Endodermal cell (in vitro differentiated cells): ENCODE data around the gene NALF2. TPM values are rescaled to one million over a fixed set of nuclear protein-coding genes. Genes with fewer than 3 reads are reported as not detected.

Source experiments
- DNase-seq: peaks from one replicate; pipeline ENCODE4 v3.0.0-alpha.2; 2017
- H3K27ac ChIP-seq: 2 replicates; pipeline ENCODE4 v1.5.1; 2013; ENCODE audit warnings: mild to moderate bottlenecking, low read depth, low read length, moderate library complexity
- H3K27me3 ChIP-seq: 2 replicates; pipeline ENCODE4 v1.6.1; 2013; ENCODE audit warnings: mild to moderate bottlenecking, low read length, moderate library complexity; ENCODE audit not compliant: insufficient read depth, control insufficient read depth, poor library complexity, severe bottlenecking
- H3K36me3 ChIP-seq: 2 replicates; pipeline ENCODE4 v1.7.0; 2013; ENCODE audit warnings: mild to moderate bottlenecking, low read length, moderate library complexity; ENCODE audit not compliant: control insufficient read depth, insufficient read depth
- H3K4me1 ChIP-seq: one replicate; pipeline ENCODE4 v1.7.0; 2013; ENCODE audit warnings: low read length; ENCODE audit not compliant: control insufficient read depth, insufficient read depth
- H3K4me3 ChIP-seq: 2 replicates; pipeline ENCODE4 v1.5.1; 2013; ENCODE audit warnings: mild to moderate bottlenecking, low read length, moderate library complexity
- H3K9ac ChIP-seq: 2 replicates; pipeline ENCODE4 v1.6.1; 2013; ENCODE audit warnings: mild to moderate bottlenecking, low read length, moderate library complexity; ENCODE audit not compliant: poor library complexity, severe bottlenecking; ENCODE audit errors: extremely low read depth
- H3K9me3 ChIP-seq: 2 replicates; pipeline ENCODE4 v1.6.1; 2013; ENCODE audit warnings: mild to moderate bottlenecking, low read length, moderate library complexity; ENCODE audit not compliant: control insufficient read depth
- H3K27ac Mint-ChIP-seq: 2 replicates; pipeline ENCODE4 v1.8.0; 2020; ENCODE audit warnings: mixed read lengths
- H3K27me3 Mint-ChIP-seq: 2 replicates; pipeline ENCODE4 v1.8.0; 2021; ENCODE audit warnings: mild to moderate bottlenecking, mixed read lengths; ENCODE audit not compliant: insufficient read depth
- H3K36me3 Mint-ChIP-seq: 2 replicates; pipeline ENCODE4 v1.8.0; 2020; ENCODE audit warnings: low read depth, mixed read lengths
- H3K4me1 Mint-ChIP-seq: 2 replicates; pipeline ENCODE4 v1.8.0; 2020; ENCODE audit warnings: mixed read lengths
- H3K4me3 Mint-ChIP-seq: 2 replicates; pipeline ENCODE4 v1.8.0; 2020; ENCODE audit warnings: mild to moderate bottlenecking, moderate library complexity, mixed read lengths
- H3K9me3 Mint-ChIP-seq: 2 replicates; pipeline ENCODE4 v1.8.0; 2020; ENCODE audit warnings: mild to moderate bottlenecking, mixed read lengths
- WGBS, 2 experiments: methylation state at CpG; one replicate each; pipeline versions ENCODE4 v1.1.5 to v1.1.7; 2013; ENCODE audit warnings: missing lambda C conversion rate in 2 of 2, mixed read lengths in 1 of 2; ENCODE audit not compliant: insufficient coverage in 1 of 2, insufficient read length in 1 of 2; 5-methylcytosine and 5-hydroxymethylcytosine counted together
- total RNA-seq, 2 donors: library from RNA; stranded (reverse); fragmentation: NEBNext Ultra II Directional in 1 of 2; extraction: Animal tissue kit (Norgen Biotek cat#: 25700) in 1 of 2; gene quantifications; 2 replicates in 1 of 2; 3 replicates in 1 of 2; pipeline ENCODE4 v1.2.1, GENCODE V29; 2021
- TF ChIP-seq, protein P1 (sequence below): fragments of 200-600 bp; sonication (generic); conservative IDR thresholded peaks from 2 replicates; pipeline ENCODE4 v1.5.0; 2021; ENCODE audit warnings: antibody characterized with exemption, mild to moderate bottlenecking

Gene NALF2
- total RNA-seq, 2 donors from 2014 or later: 43.1 to 56.4 TPM

DNA sequence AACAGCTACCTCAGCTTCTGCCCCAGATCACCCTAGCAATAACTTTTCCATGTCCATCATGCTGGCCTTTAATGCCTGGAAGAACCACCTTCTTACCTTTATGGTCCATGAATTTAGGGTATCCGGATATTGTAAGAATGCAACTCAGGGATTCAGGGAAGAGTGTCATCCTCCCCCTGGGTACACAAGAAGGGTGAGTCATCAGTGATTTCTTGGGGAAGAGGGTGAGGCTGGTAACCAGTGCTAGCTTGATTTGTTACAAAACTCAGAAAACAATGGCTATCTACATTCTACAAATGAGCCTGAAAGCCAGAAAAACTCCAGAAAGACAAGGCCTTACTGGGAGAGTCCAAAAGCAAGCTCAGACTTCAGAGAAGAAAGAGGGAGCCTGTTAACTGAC, 10.4 kb upstream of the NALF2 start:
- 64% methylated on average over 1 of the region's 1 CpG; no CpG with 5 or more reads in 1 of the 2 experiments for WGBS, 2 experiments
- Histone ChIP-seq H3K27me3 (no peaks in the 10 kb centered on the region), H3K4me3 (no peak overlapping the region), H3K9ac (no peak overlapping the region), H3K4me1 (no peaks in the 10 kb centered on the region), H3K27ac (no peak overlapping the region), H3K9me3 (no peaks in the 10 kb centered on the region), H3K36me3 (no peaks in the 10 kb centered on the region)
- TF ChIP-seq, protein P1, sequence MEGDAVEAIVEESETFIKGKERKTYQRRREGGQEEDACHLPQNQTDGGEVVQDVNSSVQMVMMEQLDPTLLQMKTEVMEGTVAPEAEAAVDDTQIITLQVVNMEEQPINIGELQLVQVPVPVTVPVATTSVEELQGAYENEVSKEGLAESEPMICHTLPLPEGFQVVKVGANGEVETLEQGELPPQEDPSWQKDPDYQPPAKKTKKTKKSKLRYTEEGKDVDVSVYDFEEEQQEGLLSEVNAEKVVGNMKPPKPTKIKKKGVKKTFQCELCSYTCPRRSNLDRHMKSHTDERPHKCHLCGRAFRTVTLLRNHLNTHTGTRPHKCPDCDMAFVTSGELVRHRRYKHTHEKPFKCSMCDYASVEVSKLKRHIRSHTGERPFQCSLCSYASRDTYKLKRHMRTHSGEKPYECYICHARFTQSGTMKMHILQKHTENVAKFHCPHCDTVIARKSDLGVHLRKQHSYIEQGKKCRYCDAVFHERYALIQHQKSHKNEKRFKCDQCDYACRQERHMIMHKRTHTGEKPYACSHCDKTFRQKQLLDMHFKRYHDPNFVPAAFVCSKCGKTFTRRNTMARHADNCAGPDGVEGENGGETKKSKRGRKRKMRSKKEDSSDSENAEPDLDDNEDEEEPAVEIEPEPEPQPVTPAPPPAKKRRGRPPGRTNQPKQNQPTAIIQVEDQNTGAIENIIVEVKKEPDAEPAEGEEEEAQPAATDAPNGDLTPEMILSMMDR: no peak
- Mint-ChIP-seq H3K36me3 (no peaks in the 10 kb centered on the region), H3K27me3 (peaks cover 10% of the 10 kb centered on the region), H3K4me3 (no peak overlapping the region), H3K27ac (no peak overlapping the region), H3K4me1 (peaks cover 5% of the 10 kb centered on the region), H3K9me3 (peaks cover 67% of the 10 kb centered on the region)
- DNase-seq: no peak

GRCh38 chrX:69496183-69496582, 7.9 kb upstream of the NALF2 start:
- TF ChIP-seq, protein P1: no peak
- 77% methylated on average over 1 of the region's 1 CpG; no CpG with 5 or more reads in 1 of the 2 experiments for WGBS, 2 experiments
- no peak overlapping the region for H3K4me3 Mint-ChIP-seq
- peaks cover 4% of the 10 kb centered on the region for H3K4me1 Mint-ChIP-seq
- Histone ChIP-seq H3K27me3 (no peaks in the 10 kb centered on the region), H3K4me3 (no peak overlapping the region), H3K9me3 (no peaks in the 10 kb centered on the region), H3K36me3 (no peaks in the 10 kb centered on the region), H3K27ac (no peak overlapping the region), H3K9ac (no peak overlapping the region), H3K4me1 (no peaks in the 10 kb centered on the region)
- H3K27me3 Mint-ChIP-seq: peaks cover 10% of the 10 kb centered on the region
- DNase-seq: no peak
- peaks cover 54% of the 10 kb centered on the region for H3K9me3 Mint-ChIP-seq
- no peaks in the 10 kb centered on the region for H3K36me3 Mint-ChIP-seq
- no peak overlapping the region for H3K27ac Mint-ChIP-seq

DNA sequence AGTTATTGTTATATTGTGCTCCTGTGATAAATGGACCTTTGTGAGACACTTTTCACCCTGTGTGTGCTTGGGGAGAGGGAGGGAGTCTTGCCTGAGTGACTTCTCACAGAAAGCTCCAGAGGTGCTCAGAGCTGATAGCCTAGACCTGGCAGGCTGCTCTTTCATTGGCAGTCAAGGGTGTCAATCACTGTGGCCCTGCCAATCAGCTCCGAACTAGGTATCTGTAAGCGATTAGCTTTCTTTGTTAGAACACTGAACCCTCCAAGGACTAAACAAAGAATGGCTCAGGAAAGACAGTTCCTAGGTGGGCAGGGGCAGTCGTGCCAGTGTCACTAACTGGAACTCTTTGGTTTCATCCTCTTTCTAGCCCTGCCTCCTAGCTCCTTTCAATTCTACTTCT, 2.7 kb upstream of the NALF2 start:
- H3K9ac ChIP-seq: no peak overlapping the region

More for the DNA sequence above, 2.7 kb upstream of the NALF2 start:
- Histone ChIP-seq H3K4me1 (no peaks in the 10 kb centered on the region), H3K9me3 (no peaks in the 10 kb centered on the region), H3K4me3 (no peak overlapping the region), H3K36me3 (peaks cover 7% of the 10 kb centered on the region), H3K27ac (no peak overlapping the region), H3K27me3 (no peaks in the 10 kb centered on the region)
- Mint-ChIP-seq H3K36me3 (peaks cover 6% of the 10 kb centered on the region), H3K27ac (no peak overlapping the region), H3K9me3 (peaks cover 28% of the 10 kb centered on the region), H3K27me3 (peaks cover 11% of the 10 kb centered on the region), H3K4me3 (no peak overlapping the region), H3K4me1 (no peaks in the 10 kb centered on the region)
- 40 to 66% methylated on average over 1 to 3 of the region's 3 CpGs for WGBS, 2 experiments
- TF ChIP-seq, protein P1: no peak
- peak; percentile 82 for DNase-seq
